ENCODE data around the gene PGBD5.

PGBD5 gene

DNA sequence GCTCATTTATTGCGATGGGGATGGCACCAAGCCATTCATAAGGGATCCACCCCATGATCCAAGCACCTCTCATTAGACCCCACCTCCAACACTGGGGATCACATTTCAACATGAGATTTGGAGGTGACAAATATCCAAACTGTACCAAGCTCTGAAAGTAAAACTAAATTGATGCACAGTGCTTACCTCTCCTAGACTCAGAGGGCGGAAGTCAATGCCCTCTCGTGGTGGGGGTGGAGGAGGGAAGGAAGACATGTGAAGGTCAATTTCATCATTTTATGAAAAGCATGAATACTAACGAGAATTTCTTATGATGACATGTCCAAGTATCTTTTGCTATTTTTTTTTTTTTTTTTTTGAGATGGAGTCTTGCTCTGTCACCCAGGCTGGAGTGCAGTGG is 120.0 kb downstream of the PGBD5 start:
- no peak overlapping the region for H3K4me3 ChIP-seq (replicated peaks in 1 of 2; ENCODE audit: low read depth in 2 of 2, low read length in 2 of 2)
- no peak for DNase-seq (ENCODE audit: low read depth in 2 of 2)
- no peak for TF ChIP-seq CTCF (IDR thresholded peaks at IDR 0.05; ENCODE audit: low read depth, low read length)

- no peak for TF ChIP-seq CTCF (IDR thresholded peaks at IDR 0.05; ENCODE audit: low read depth, low read length)
- DNase-seq (ENCODE audit: low read depth in 2 of 2), result peak; percentile 64 to 80
- no peak overlapping the region for H3K4me3 ChIP-seq (replicated peaks in 1 of 2; ENCODE audit: low read depth in 2 of 2, low read length in 2 of 2)
Measured at GRCh38 chr1:230303822-230304221, 122.3 kb downstream of the PGBD5 start.

- H3K4me3 ChIP-seq (replicated peaks in 1 of 2; ENCODE audit: low read depth in 2 of 2, low read length in 2 of 2), result no peak overlapping the region
- no peak for TF ChIP-seq CTCF (IDR thresholded peaks at IDR 0.05; ENCODE audit: low read depth, low read length)
- DNase-seq (ENCODE audit: low read depth in 2 of 2), result peak in 1 of 2 donors; percentile 15
Measured at GRCh38 chr1:230303069-230303468, 123.1 kb downstream of the PGBD5 start.

DNA sequence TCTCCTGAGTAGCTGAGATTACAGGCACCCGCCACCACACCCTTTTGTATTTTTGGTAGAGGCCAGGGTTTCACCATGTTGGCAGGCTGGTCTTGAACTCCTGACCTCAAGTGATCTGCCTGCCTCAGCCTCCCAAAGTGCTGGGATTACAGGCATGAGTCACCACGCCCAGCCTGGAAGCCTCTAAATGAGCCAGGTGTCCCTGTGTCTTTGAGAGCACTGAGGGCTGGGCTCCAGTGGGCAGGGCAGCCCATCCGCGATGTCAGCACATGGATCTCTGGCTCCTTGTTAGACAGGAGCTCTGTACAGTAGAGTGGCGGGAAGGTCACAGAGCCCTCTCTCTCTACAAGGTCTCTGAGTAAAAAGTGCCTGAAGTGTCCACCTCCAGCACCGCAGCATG is 124.3 kb downstream of the PGBD5 start:
- no peak for DNase-seq (ENCODE audit: low read depth in 2 of 2)
- TF ChIP-seq CTCF (IDR thresholded peaks at IDR 0.05; ENCODE audit: low read depth, low read length), result no peak
- no peak overlapping the region for H3K4me3 ChIP-seq (replicated peaks in 1 of 2; ENCODE audit: low read depth in 2 of 2, low read length in 2 of 2)

- H3K4me3 ChIP-seq (replicated peaks in 1 of 2; ENCODE audit: low read depth in 2 of 2, low read length in 2 of 2), result no peak overlapping the region
- DNase-seq (ENCODE audit: low read depth in 2 of 2), result no peak
- TF ChIP-seq CTCF (IDR thresholded peaks at IDR 0.05; ENCODE audit: low read depth, low read length), result no peak
Measured at GRCh38 chr1:230301322-230301721, 124.8 kb downstream of the PGBD5 start.

GRCh38 chr1:230300322-230301301 is 125.5 kb downstream of the PGBD5 start:
- no peak for TF ChIP-seq CTCF (IDR thresholded peaks at IDR 0.05; ENCODE audit: low read depth, low read length)
- no peak overlapping the region for H3K4me3 ChIP-seq (replicated peaks in 1 of 2; ENCODE audit: low read depth in 2 of 2, low read length in 2 of 2)
- DNase-seq (ENCODE audit: low read depth in 2 of 2), result no peak

Data from cardiac fibroblast (primary cell).